ENCODE measurements around the gene KCNIP1. TPM values are rescaled to one million over a fixed set of nuclear protein-coding genes. Genes with fewer than 3 reads are reported as not detected.

Gene KCNIP1
- polyA plus RNA-seq, 1 donor from 2014 or later: 13.8 TPM

GRCh38 chr5:170573114-170573513 lies 69.3 kb downstream of the KCNIP1 start (continued):
- no peak for TF ChIP-seq REST (IDR thresholded peaks at IDR 0.05; ENCODE audit: borderline replicate concordance)

- Histone ChIP-seq H2AFZ (ENCODE audit: low read depth, low read length) (no peak overlapping the region), H3F3A (ENCODE audit: insufficient read depth, low read length, poor library complexity, severe bottlenecking) (peaks cover 2% of the 10 kb centered on the region), H3K9ac (ENCODE audit: low read length) (no peak overlapping the region), H3K9me2 (ENCODE audit: insufficient read depth, low read length) (no peaks in the 10 kb centered on the region), H3K4me3 (ENCODE audit: low read length) (no peak overlapping the region), H3K4me2 (ENCODE audit: low read length) (no peak overlapping the region), H3K27me3 (ENCODE audit: insufficient read depth, low read depth, low read length) (no peaks in the 10 kb centered on the region), H3K27ac (ENCODE audit: low read length) (no peak overlapping the region), H3K79me2 (replicated peaks; ENCODE audit: insufficient read depth, low read length) (no peaks in the 10 kb centered on the region), H3K36me3 (ENCODE audit: insufficient read depth, low read length) (no peaks in the 10 kb centered on the region), H3K9me3 (ENCODE audit: low read length) (no peaks in the 10 kb centered on the region), H4K20me1 (ENCODE audit: insufficient read depth) (no peaks in the 10 kb centered on the region)
- TF ChIP-seq POLR2AphosphoS5 (IDR thresholded peaks at IDR 0.05): no peak
- TF ChIP-seq EP300 (conservative IDR thresholded peaks at IDR 0.05; ENCODE audit: poor library complexity, severe bottlenecking): no peak
Observed at GRCh38 chr5:170573660-170574059, 69.8 kb downstream of the KCNIP1 start.

GRCh38 chr5:170576602-170577535 lies 73.0 kb downstream of the KCNIP1 start:
- TF ChIP-seq EP300 (conservative IDR thresholded peaks at IDR 0.05; ENCODE audit: poor library complexity, severe bottlenecking): peak; percentile 82
- TF ChIP-seq REST (IDR thresholded peaks at IDR 0.05; ENCODE audit: borderline replicate concordance): peak; percentile 83
- TF ChIP-seq POLR2AphosphoS5 (IDR thresholded peaks at IDR 0.05): peak; percentile 56
- TF ChIP-seq TAF1 (IDR thresholded peaks at IDR 0.05; ENCODE audit: low read depth): no peak
- no peaks in the 10 kb centered on the region for H3K79me2 ChIP-seq (replicated peaks; ENCODE audit: insufficient read depth, low read length)
- H3K4me2 ChIP-seq (ENCODE audit: low read length): peak overlapping the region; percentile 56
- no peaks in the 10 kb centered on the region for H3K27me3 ChIP-seq (ENCODE audit: insufficient read depth, low read depth, low read length)
- peak overlapping the region; percentile 83 for H3K27ac ChIP-seq (ENCODE audit: low read length)
- H4K20me1 ChIP-seq (ENCODE audit: insufficient read depth): no peaks in the 10 kb centered on the region
- H3K9ac ChIP-seq (ENCODE audit: low read length): peak overlapping the region; percentile 47
- H2AFZ ChIP-seq (ENCODE audit: low read depth, low read length): no peak overlapping the region
- H3F3A ChIP-seq (ENCODE audit: insufficient read depth, low read length, poor library complexity, severe bottlenecking): peaks cover 2% of the 10 kb centered on the region
- peak overlapping the region; percentile 40 for H3K4me3 ChIP-seq (ENCODE audit: low read length)
- H3K9me2 ChIP-seq (ENCODE audit: insufficient read depth, low read length): no peaks in the 10 kb centered on the region
- no peaks in the 10 kb centered on the region for H3K36me3 ChIP-seq (ENCODE audit: insufficient read depth, low read length)
- H3K9me3 ChIP-seq (ENCODE audit: low read length): peaks cover 5% of the 10 kb centered on the region
